ENCODE data around the gene CDCP2.

DNA sequence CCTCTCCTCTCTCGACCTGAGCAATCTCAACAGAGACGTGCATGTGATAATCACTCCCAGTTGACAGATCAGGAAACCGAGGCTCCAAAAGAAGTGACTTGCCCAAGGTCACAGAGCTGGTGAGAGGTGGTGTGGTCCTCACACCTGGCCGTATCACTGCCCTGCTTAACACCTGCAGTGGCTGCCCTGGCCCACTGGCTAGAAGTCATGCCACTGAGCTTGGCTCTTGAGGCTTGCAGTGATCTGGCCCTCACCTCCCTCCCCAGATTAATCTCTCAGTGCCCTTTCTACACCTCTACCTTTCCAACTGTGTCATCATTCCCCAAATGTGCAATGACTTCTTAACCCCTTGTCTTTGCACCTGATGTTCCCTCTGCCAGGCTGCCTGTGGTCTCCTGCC lies 38.8 kb downstream of the CDCP2 start:
- TF ChIP-seq EP300 (IDR thresholded peaks at IDR 0.05) = no peak
- TF ChIP-seq, protein P1, sequence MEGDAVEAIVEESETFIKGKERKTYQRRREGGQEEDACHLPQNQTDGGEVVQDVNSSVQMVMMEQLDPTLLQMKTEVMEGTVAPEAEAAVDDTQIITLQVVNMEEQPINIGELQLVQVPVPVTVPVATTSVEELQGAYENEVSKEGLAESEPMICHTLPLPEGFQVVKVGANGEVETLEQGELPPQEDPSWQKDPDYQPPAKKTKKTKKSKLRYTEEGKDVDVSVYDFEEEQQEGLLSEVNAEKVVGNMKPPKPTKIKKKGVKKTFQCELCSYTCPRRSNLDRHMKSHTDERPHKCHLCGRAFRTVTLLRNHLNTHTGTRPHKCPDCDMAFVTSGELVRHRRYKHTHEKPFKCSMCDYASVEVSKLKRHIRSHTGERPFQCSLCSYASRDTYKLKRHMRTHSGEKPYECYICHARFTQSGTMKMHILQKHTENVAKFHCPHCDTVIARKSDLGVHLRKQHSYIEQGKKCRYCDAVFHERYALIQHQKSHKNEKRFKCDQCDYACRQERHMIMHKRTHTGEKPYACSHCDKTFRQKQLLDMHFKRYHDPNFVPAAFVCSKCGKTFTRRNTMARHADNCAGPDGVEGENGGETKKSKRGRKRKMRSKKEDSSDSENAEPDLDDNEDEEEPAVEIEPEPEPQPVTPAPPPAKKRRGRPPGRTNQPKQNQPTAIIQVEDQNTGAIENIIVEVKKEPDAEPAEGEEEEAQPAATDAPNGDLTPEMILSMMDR (IDR thresholded peaks at IDR 0.05) = no peak
- no peak for TF ChIP-seq POLR2AphosphoS5 (IDR thresholded peaks at IDR 0.05)
- TF ChIP-seq POLR2A (IDR thresholded peaks at IDR 0.05) = no peak
